ENCODE results near the gene RCSD1.

RCSD1 gene

GRCh38 chr1:167627615-167627864 lies 2.5 kb upstream of the RCSD1 start:
- TF ChIP-seq EGR1 (IDR thresholded peaks at IDR 0.05) (no peak), TCF12 (IDR thresholded peaks at IDR 0.05; ENCODE audit: low read depth) (no peak), ZBTB7A (IDR thresholded peaks at IDR 0.05; ENCODE audit: low read depth) (no peak), NFIC (IDR thresholded peaks at IDR 0.05) (no peak), YY1 (IDR thresholded peaks at IDR 0.05; ENCODE audit: low read depth) (no peak), CEBPB (IDR thresholded peaks at IDR 0.05) (no peak), TEAD4 (IDR thresholded peaks at IDR 0.05) (no peak), RAD21 (IDR thresholded peaks at IDR 0.05; ENCODE audit: low read depth) (no peak), FOXM1 (IDR thresholded peaks at IDR 0.05; ENCODE audit: borderline replicate concordance, low read depth) (no peak), CREB1 (IDR thresholded peaks at IDR 0.05; ENCODE audit: low read depth) (no peak)
- TF ChIP-seq, protein P1, sequence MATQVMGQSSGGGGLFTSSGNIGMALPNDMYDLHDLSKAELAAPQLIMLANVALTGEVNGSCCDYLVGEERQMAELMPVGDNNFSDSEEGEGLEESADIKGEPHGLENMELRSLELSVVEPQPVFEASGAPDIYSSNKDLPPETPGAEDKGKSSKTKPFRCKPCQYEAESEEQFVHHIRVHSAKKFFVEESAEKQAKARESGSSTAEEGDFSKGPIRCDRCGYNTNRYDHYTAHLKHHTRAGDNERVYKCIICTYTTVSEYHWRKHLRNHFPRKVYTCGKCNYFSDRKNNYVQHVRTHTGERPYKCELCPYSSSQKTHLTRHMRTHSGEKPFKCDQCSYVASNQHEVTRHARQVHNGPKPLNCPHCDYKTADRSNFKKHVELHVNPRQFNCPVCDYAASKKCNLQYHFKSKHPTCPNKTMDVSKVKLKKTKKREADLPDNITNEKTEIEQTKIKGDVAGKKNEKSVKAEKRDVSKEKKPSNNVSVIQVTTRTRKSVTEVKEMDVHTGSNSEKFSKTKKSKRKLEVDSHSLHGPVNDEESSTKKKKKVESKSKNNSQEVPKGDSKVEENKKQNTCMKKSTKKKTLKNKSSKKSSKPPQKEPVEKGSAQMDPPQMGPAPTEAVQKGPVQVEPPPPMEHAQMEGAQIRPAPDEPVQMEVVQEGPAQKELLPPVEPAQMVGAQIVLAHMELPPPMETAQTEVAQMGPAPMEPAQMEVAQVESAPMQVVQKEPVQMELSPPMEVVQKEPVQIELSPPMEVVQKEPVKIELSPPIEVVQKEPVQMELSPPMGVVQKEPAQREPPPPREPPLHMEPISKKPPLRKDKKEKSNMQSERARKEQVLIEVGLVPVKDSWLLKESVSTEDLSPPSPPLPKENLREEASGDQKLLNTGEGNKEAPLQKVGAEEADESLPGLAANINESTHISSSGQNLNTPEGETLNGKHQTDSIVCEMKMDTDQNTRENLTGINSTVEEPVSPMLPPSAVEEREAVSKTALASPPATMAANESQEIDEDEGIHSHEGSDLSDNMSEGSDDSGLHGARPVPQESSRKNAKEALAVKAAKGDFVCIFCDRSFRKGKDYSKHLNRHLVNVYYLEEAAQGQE (IDR thresholded peaks at IDR 0.05; ENCODE audit: low read depth) = no peak
- TF ChIP-seq, protein P2, sequence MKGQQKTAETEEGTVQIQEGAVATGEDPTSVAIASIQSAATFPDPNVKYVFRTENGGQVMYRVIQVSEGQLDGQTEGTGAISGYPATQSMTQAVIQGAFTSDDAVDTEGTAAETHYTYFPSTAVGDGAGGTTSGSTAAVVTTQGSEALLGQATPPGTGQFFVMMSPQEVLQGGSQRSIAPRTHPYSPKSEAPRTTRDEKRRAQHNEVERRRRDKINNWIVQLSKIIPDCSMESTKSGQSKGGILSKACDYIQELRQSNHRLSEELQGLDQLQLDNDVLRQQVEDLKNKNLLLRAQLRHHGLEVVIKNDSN (IDR thresholded peaks at IDR 0.05) = no peak
- TF ChIP-seq, protein P3, sequence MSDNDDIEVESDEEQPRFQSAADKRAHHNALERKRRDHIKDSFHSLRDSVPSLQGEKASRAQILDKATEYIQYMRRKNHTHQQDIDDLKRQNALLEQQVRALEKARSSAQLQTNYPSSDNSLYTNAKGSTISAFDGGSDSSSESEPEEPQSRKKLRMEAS (IDR thresholded peaks at IDR 0.05) = no peak

- TF ChIP-seq FOXM1 (IDR thresholded peaks at IDR 0.05; ENCODE audit: borderline replicate concordance, low read depth) (no peak), CEBPB (IDR thresholded peaks at IDR 0.05) (no peak), EP300 (IDR thresholded peaks at IDR 0.05; ENCODE audit: borderline replicate concordance) (no peak), RAD21 (IDR thresholded peaks at IDR 0.05; ENCODE audit: low read depth) (no peak), NFIC (IDR thresholded peaks at IDR 0.05) (no peak), YY1 (IDR thresholded peaks at IDR 0.05; ENCODE audit: low read depth) (no peak)
- TF ChIP-seq, protein P2 (IDR thresholded peaks at IDR 0.05) = no peak
- TF ChIP-seq, protein P1 (IDR thresholded peaks at IDR 0.05; ENCODE audit: low read depth) = no peak
Observed at GRCh38 chr1:167627865-167628641, 2.0 kb upstream of the RCSD1 start.

DNA sequence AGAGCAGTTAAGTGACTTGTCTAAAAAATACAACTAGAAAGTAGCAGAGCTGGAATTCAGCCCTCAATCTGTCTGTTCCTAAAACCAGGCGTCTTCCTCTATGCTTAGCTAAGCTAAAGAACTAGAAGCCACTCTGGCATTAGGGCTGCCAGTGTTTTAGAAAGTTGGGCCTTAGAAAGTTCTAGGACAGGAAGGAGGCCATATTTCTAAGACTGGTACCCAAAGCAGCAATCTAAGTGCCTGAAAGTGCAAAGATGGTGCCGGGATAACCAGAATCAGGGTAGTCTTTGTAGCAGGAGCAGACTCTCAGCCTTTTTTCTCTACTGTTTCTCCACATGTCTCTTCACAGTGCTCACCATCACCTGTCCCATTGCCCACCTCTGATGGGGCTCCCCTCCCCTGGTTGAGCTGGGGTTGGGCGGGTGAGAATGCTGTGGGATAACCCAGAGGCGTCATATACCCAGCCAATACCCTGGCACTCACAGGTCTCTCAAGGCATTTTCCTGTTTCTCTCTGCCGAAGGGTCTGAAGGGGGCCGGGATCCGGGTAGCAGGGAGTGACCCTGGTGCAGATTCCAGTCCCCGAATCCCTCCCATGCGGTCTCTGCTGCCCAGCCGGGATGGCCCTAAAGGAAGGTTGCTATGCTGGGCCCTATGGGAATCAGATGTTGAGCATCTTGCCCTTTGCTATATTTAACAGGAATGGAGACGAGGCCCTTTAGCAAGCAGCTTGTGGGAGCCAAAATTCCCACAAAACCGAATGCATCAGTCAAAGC lies 1.1 kb upstream of the RCSD1 start:
- no peak for TF ChIP-seq CREB1 (IDR thresholded peaks at IDR 0.05; ENCODE audit: low read depth)
- no peak for TF ChIP-seq TEAD4 (IDR thresholded peaks at IDR 0.05)
- TF ChIP-seq TCF12 (IDR thresholded peaks at IDR 0.05; ENCODE audit: low read depth) = no peak
- no peak for TF ChIP-seq RAD21 (IDR thresholded peaks at IDR 0.05; ENCODE audit: low read depth)
- TF ChIP-seq ZBTB7A (IDR thresholded peaks at IDR 0.05; ENCODE audit: low read depth) = no peak
- no peak for TF ChIP-seq YY1 (IDR thresholded peaks at IDR 0.05; ENCODE audit: low read depth)
- TF ChIP-seq NFIC (IDR thresholded peaks at IDR 0.05) = no peak
- no peak for TF ChIP-seq TAF1 (IDR thresholded peaks at IDR 0.05; ENCODE audit: low read depth)
- TF ChIP-seq FOXM1 (IDR thresholded peaks at IDR 0.05; ENCODE audit: borderline replicate concordance, low read depth) = no peak

DNA sequence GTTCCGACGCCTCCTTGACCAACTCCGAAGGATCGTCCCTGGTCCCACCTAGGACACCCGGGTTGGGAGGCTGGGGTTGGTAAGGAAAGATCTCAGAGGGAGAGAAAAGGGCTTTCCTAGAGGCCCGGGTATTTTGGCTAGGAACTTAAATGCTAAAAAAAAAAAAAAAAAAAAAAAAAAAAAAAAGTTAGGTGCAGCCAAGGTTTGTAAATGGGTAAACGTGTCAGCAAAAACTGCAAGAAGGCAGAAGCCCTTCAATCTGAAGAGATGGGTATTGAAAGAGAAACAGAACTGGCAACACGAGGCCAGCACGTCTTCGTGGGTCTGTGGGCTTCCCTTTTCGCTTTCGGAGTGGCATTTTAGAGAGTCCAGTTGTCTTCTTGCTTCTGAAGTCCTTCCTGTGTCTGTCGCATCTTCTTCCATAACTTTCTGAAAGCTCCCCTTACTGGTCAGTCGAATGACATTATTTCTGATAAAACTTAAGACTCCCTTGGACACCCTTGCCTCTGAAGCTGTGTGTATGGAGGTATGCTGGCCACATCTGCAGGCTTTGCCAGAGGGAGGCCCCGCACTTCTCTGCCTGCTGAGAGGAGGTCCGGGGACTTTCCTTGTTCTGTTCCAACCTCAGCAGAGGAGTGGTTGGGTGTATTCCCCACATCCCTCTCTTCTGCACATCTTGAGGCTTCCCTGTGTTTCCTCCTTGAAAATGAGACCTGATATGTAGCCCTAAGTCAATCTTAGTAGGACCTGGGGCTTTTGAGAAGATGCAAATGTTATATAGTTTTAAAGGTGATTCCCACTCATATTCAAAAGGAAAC lies 745 bp downstream of the RCSD1 start:
- TF ChIP-seq NFIC (IDR thresholded peaks at IDR 0.05) (no peak), FOXM1 (IDR thresholded peaks at IDR 0.05; ENCODE audit: borderline replicate concordance, low read depth) (no peak), YY1 (IDR thresholded peaks at IDR 0.05; ENCODE audit: low read depth) (no peak), TEAD4 (IDR thresholded peaks at IDR 0.05) (no peak), TAF1 (IDR thresholded peaks at IDR 0.05; ENCODE audit: low read depth) (no peak), CEBPB (IDR thresholded peaks at IDR 0.05) (no peak), ZBTB7A (IDR thresholded peaks at IDR 0.05; ENCODE audit: low read depth) (no peak), EGR1 (IDR thresholded peaks at IDR 0.05) (no peak), EP300 (IDR thresholded peaks at IDR 0.05; ENCODE audit: borderline replicate concordance) (no peak), TCF12 (IDR thresholded peaks at IDR 0.05; ENCODE audit: low read depth) (no peak), CREB1 (IDR thresholded peaks at IDR 0.05; ENCODE audit: low read depth) (no peak)
- TF ChIP-seq, protein P1 (IDR thresholded peaks at IDR 0.05; ENCODE audit: low read depth) = no peak
- TF ChIP-seq, protein P2 (IDR thresholded peaks at IDR 0.05) = no peak
